Measurements from ENCODE around the gene MCOLN3.
A peak's percentile ranks its signal among the peaks of the same experiment; 100 is the strongest.
"Not testable (repeated sequence)": the region's sequence is repeated elsewhere in the genome, so short reads cannot be mapped to it uniquely, and the experiment has no call there.

The MCOLN3 gene

DNA sequence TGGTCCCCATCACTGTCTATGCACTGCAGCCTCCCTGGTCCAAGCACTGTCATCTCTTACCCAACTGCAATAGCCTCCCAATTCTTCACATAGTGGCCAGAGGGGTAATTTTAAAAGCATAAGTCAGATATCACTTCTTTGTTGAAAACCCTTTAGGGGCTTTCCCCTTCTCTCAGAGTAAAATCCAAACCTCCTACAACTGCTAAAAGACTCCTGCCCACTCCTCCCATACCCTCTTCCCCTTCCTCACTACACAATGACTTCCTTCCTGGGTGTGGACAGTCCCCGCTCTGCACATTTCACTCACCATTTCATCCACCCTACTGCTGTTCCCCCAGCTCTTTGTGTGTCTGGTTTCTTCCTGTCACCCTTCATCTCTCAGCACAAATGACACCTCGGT lies 59.7 kb downstream of the MCOLN3 start:
- DNase-seq, result peak in 1 of 2 experiments; percentile 39

DNA sequence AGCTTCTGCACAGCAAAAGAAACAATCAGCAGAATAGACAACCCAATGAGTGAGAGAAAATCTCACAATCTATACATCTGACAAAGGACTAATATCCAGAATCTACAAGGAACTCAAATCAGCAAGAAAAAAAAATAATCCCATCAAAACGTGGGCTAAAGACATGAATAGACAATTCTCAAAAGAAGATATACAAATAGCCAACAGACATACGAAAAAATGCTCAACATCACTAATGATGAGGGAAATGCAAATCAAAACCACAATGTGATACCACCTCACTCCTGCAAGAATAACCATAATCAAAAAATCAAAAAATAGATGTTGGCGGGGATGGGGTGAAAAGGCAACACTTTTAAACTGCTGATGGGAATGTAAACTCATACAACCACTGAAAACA lies 61.7 kb downstream of the MCOLN3 start:
- not testable (repeated sequence) for DNase-seq

DNA sequence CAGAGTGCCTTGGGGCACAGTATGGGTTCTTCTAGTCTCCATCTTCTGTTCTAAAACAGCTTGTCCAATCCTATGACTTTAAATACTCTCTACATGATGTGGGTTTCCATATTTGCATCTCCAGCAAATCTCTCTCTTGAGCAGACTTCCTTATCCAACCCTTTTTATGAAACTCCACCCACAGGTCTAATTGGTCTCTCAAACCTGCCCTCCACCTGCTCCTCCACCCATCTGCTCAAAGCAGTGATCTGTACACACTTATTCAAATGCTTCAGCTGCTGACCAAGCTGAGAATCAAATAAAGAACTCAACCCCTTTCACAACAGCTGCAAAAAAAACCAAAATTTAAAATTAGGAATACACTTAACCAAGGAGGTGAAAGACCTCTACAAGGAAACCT lies 62.9 kb downstream of the MCOLN3 start:
- no peak for DNase-seq

DNA sequence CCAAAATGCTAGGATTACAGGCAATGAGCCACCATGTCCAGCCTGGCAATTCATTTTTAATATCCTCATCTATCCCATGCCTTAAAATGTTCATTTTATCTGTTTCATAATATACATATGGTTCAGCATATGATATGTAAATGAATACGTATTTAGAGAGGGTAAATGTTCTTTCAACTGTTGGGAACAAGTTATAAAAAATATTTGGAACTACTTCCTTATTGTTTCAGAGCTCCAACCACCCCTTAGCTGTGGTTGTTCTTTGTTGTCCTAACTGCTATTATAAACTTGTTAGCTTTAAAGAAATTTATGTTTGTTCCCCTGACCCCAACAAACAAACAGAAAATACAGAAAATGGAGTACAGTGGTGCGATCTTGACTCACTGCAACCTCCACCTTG lies 65.9 kb downstream of the MCOLN3 start:
- DNase-seq, result no peak

DNA sequence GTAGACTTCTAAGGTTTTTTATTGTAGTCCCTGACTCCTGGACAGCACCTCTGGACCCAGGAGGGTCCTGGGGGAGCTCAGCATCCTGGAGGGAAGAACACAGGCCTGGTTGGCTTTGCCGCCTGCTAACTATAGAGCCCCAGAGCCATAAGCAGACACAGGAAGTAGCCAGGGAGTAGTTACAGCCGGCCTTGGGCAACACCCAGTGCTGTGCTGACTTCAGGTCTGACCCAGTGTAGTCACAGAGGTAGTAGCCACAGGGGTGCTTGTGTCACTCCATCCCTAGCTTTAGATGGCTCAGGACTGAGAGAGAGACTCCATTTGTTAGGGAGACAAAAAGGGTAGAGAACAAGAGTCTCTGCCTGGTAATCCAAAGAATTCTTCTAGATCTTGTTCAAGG lies 73.3 kb downstream of the MCOLN3 start:
- no peak for DNase-seq

DNA sequence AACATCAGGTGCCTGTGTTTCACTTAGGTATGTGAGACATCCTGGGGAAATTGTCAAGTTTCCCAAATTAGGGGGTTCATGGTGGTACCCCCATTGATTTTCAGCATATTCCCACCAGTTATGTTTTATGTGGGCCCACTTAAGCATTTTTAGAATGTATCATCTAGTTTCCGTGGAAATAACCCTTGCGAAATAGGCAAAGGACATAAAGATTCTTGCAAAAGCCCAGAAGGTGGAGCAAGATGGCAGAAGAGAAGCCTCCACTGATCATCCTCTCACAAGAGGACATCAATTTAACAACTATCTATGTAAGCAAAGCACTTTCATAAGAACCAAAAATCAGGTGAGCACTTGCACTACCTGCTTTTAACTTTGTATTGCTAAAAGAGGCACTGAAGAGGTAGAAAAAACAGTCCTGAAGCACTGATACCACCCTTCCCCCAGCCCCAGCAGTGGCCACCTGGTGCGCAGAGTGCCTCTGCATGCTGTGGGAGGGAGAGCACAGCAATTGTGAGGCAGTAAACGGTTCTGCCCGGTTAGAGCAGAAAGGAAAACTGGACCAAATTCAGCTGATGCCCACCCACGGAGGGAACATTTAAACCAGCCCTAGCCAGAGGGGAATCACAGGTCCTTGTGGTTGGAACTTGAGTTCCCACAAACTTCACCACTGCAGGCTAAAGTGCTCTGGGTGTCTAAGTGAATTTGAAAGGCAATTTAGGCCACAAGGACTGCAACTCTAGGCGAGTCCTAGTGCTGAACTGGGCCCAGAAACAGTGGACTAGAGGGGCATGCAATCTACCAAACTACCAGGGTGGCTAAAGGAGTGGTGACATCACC lies 74.6 kb downstream of the MCOLN3 start:
- peak in 1 of 2 experiments; percentile 40 for DNase-seq

DNA sequence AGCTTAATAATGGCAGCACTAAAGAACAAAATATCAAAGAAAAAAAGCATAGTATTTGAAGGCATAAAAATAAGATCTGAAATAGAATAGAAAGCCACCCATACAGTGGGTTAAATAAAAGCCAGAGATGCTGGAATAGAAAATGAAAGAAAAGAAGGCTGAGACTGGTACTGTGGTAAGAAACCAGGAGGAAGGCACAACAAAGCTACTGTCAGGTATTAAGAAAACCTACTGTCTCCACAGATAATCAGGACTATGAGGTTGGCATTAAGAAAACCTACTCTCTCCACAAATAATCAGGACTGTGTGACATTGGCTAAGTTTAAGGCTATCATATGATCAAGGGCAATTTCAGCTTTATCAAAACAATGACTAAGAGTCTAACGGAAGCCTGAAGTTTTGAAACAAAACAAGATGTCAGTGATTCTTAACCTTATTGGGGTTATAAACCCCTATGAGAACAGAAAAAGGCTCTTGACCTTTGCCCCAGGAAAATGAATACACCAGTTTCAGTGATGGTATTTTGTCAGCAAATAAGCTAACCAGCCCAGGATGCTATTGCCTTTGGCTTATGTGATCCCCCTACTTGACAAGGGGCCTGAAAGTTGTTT lies 75.8 kb downstream of the MCOLN3 start:
- no peak for DNase-seq

DNA sequence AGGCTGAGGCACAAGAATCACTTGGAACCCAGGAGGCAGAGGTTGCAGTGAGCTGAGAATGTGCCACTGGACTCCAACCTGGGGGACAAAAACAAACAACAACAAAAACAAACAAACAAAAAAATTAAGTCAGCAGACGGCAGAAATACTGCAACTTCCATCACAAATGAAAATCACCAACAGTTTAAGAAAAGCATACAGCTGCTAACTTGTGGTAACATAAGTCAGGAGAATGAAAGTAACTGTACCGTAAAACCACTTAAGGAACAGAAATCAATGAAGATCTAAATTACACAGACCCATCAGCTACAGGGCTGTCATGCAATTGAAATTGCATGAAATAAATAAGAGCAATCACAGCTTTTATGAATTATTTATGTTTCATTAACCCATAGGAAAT lies 76.3 kb downstream of the MCOLN3 start:
- DNase-seq, result no peak

DNA sequence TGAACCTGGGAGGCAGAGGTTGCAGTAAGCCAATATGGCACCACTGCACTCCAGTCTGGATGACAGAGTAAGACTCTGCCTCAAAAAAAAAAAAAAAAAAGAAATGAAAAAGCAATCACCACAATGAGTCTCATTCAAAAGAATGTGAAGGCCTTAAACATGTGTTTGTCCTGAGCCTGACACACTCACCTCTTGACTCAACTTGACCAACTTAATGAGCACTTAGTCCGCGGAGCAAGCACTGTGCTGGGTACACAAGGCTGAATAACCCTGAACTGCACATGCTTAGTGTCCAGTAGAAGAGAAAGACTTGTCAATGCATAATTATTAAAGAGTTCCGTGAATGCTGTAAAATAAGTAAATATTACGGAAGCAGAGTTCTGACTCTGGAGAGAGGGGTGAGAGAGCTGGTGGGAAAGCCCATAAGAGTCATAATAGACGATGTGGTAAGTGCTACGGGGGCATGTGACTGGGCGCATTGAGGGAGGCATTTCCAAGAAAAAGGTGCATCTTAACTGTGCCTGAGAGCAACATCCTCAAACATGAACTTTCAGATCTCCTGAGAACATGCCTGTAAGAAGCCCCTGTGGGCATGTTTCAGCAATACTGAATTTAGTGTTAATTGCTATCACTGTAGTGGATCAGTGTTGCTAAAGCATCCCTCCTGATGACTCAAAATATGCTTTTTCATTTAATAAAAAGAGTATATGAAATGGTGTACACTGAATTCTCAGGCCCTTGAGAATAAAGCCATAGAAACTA lies 78.6 kb downstream of the MCOLN3 start:
- peak; percentile 60 to 62 for DNase-seq

DNA sequence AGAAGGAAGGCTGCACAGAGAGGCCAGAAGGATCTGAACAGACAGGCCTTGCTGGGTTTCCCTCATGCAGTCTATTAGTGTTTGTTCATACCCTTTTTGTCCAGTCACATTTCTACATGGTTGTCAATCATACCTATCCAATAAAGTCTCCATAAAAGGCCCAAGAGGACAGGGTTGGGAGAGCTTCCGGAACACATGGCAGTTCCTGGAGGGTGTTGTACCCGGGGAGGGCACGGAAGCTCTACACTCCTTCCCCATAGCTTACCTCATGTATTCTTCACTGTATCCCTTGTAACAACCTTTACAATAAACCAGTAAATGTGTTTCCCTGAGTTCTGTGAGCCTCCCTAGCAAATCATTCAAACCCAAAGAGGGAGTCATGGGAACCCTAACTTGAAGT lies 79.4 kb downstream of the MCOLN3 start:
- no peak for DNase-seq

DNA sequence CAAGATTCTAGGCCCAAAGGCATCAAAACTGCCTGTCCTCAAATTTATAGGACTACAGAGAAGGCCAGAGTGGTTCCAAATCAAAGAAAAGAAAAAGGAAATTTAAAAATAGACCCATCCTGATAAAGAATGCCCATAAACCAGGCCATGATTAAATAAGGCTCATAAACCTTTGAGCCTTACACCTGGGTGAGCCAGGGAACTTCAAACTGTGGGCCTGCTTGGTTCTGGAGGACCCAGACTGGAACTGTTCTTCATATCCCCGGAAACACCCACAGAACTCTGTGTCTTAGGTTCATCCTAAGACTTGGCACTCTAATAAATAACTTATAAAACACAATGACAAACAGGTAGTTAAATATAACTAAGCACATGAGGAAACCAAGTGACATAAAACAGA lies 80.2 kb downstream of the MCOLN3 start:
- DNase-seq, result no peak
